GM19468 (cell line): Measurements from ENCODE around the gene FAM20B.
"Not testable (repeated sequence)": the region's sequence is repeated elsewhere in the genome, so short reads cannot be mapped to it uniquely, and the experiment has no call there.

Experiments used
- ATAC-seq: cut with Tn5 transposase; IDR thresholded peaks from one replicate; pipeline ENCODE4 v1.9.1; 2021; ENCODE audit warnings: mild to moderate bottlenecking, moderate library complexity, moderate number of reproducible peaks; ENCODE audit not compliant: unreplicated experiment; ENCODE audit errors: extremely low read depth

Gene FAM20B

DNA sequence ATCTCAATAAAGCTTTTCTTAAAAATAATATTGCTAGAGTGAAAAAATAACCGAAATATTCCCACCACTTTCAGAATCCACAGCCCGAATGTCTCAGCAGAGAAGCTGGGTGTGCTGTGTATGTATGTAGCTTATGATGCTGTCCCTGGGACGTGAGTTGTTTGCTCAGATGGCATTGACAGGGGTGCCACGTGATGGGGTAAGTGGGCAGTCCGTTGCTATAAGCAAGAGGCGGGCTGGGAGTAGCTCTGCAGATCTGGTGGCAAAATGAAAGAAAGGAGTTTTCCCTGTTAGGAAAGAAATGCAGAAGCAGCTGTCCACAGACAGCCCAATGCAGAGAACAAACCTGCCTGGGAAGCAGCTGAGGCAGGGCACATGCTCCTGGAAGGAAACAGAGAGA lies 3.8 kb upstream of the FAM20B start:
- no peak for ATAC-seq

DNA sequence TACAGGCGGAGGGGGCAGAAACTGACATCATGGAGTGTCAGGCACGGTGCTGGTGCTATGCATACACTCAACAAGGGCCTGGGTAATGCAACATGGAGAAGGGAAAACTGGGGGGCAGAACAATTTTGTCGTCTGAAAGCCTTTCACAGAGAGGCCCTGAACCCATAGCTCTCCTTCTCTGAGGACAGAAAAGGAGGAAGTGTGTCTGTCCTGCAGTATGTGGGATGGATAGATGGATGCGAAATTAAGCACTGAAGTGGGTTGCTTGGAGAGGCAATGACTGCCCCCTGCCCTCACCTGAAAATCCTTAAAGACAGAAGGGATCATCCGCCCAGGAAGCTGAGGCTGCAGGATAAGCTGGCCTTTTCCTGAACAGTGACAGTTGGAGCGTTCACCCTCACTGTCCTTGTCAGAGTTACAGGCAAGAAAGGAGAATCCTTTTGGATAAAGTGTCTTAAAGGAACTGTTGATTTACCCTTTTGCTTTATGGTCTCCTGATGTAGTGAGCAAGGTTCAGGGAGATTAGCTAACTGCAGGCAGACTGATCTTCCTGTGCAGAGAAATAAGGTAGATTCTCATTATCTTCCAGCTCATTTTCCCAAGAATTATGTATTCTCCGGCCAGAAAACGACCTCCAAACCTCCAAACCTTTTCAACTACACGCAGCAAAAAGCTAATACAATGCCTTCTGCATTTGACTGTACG lies 1.6 kb upstream of the FAM20B start:
- no peak for ATAC-seq

DNA sequence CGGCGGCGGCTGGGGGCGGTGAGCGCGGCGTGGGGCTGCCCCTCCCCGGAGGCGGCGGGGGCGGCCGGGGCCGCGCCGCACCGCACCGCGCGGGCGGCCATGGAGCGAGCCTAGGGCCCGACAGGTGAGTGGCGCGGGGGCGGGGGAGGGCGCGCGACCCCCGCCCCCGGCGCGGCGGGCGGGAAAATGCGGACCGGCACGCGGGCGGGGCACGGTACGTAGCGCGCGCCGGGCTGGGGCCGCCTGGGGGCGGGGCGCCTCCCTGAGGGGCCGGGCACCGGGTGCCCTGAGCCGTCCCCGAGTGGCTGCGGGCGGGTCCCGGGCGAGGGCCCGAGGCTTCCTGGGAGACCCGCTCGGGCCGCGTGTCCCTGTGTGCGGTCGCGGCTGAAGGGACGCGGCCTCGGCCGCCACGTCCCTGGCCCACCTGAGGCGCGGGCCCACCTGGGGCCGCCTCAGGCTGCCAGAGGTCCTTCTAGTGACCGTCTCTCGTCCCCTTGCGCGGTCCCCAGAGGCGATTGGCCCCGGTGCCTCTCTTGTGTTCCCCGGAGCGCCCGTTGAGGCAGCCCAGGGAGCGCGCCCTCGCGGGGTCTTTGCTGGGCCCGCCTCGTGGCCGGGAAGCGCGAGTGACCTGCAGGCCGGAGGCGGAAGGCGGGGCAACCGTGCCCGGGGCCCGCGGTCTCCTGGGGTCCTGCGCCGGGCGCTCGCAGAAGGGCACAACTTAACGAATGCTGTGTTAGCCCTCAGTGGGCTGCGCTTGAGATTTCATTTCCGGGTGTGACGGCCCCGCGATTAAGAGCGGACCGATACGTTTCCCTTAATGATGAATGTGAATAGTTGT lies 500 bp downstream of the FAM20B start:
- ATAC-seq, result peak; percentile 56

DNA sequence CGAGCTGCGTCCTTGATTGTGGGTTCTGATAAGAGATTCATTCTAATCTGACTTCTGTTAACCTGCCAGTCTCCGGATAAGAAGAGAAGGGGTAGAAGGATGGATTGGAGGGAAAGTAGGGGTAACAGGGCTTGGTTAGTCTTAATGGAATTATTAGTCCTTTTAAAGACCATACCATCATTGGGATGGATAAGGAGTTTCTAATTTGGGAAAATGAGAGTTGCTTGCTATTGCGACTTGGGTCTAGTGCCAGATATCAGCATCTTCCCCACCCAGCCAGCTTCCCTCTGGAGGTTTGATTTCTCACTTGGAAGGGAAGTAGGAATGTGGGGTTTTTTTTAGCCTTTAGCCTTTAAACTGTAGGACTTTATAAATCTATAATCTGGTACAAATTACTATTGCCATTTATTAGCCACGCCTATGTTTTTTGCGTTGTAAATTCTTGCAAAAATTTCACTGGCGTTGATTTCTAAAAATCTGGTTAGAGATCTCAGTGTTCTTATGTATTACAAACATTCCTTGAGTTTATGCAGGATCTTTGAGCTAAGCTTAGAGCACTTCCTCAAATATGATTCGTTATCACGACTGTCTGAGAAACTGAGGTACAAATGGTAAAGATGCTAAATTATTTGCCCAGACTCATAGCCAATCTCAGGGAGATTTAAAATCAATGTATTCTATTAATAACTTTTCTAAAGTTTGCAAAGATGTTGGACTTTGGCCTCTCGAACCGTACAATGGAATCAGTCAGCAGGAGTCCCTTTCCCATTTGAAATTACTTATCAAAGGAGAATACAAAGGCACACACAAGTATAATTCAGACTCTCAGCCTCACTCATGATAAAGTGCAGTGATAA lies 1.3 kb downstream of the FAM20B start:
- ATAC-seq, result no peak

DNA sequence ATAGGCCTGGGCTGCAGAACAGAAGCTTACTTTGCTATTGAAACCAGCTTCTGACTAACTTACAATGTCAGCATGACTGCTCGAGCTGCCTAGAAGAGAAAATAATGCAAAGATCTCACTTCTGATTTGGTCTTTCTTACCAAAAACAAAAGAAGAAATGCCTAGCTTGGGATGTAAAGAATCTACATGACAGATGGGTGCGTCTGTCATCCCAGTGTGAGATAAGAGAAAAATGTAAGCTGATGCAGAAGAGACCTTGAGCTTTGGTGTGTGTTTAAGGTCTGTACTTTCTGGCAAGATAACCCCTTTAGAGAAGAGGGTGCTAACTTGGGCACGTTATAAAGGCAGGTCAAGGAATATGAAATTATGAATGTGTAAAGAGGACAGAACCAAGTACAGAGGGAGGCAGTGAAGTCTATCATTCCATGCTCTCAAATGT lies 3.6 kb downstream of the FAM20B start:
- ATAC-seq, result no peak

DNA sequence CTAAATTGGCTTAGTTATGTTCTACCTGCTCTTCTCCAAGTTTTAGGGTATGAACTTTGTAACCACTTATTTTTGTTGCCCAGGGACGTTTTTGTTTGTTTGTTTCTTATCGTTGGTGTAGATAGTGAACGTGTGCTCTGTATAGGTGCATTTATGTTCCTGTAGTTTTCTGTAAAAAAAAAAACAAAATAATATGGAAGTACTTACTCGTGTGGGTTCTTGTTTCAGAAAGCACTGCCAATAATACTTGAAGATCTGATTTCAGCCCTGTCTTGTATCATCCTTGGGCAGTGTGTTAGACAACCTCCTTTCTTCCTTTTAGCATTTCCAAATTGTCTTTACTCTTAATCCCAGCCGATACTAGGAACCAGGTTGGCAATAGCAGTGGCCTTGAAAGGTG lies 4.4 kb downstream of the FAM20B start:
- ATAC-seq, result no peak

DNA sequence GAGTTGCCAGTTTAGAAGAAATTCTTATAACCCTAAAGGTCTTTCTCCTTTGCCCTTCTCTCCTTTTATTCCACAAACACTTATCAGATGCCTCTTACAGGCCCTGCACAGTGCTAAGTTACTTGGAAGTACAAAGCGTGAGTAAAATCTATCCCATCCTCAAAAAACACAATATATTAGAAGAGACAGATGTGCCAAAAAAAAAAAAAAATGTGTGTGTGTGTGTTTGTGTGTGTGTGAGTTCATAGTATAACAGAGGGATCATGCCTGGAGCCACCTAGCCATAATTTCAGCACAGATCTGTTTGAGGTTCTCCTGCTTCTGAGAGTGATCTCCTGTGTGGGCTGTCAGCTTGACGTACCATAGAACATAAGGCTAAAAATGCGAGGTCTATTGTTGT lies 5.0 kb downstream of the FAM20B start:
- ATAC-seq, result no peak

DNA sequence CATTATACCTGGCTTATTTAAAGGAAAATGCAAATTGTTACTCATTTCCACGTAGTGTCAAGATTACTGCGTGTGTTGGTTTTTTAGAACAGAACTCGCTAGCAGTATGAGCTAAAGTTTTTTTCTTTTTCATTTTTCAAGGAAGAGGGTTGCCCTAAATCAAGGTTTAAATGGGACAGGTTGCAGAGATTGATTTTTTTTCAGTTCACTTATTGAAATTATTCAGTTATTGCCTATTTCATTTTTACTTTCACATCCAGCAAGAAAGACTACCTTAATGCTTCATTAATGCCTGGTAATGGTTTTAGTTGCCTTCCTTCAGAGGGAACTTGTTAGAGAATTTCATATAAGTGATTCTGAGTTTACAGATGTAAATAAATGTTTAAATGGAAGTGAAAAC lies 5.6 kb downstream of the FAM20B start:
- ATAC-seq, result no peak

DNA sequence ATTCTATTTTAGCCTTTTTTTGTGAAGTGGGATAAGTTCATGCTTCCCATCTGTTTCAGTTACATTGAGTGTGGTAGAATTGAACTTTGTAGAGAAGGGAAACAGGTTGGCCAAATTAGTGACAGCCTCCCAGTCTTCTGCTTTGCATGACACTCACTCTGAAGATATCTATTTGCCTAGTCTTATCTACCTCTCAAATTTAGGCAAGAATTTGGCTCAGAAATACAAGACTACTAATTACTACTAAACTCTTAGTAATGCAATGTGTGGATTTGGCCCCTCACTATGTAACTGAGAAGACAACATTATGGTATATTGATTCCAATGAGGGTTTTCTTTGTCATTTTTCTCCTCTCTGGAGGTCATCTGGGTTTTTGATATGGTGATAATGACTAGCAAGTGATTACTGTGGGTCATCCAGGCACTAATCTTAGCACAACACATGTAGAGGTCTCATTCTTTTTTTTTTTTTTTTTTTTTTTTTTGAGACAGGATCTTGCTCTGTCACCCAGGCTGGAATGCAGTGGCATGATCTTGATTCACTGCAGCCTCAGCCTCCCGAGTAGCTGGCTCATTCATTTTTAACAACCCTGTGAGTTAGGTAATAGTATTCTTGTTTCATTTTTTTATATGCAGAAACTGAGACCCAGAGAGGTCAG lies 6.3 kb downstream of the FAM20B start:
- ATAC-seq, result no peak

DNA sequence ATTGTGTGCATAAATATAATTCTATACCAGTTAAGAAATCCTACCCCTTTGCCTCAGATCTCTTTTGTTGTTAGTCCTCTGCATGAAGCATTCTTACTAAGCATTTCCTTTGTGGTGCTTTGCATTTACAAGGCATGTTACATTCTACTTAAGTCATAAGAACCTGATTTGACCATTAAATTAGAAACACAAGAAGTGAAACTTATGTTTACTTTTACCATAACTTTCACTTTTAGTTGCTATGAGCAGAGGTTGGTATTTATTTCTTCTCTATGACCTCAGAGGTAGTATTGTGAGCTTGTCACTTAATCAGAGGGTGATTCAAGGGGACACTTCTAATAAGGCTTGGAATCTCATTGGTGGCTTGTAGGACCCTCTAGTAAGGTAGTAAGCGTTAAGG lies 9.0 kb downstream of the FAM20B start:
- peak; percentile 64 for ATAC-seq

DNA sequence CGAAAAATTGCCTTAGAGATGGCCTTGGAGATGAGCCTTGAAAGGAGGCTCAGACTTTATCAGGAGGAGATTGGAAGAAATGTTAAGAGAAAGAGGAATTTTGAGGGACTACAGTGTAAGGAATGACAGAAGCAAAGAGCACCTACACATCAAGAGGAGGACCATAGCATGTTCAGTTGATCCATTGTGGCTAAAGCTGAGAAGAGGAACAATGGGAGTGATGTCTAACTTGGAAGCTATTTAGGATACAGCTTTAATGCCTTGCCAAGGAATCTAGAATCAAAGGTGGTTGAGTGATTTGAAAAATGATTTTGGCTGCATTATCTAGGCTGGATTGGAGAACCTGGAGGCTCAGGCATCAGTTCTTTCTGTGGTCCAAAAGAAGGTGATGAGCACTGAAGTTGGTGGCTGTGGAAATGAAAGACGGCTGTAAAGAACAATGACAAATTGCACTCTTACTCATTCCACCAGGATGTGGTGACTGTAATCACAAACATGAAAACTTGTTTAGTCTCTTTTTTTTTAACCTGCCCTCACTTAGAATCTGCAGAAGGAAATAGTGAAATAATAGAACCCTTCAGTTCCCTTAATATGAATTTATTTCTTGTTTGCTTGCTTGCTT lies 11.3 kb downstream of the FAM20B start:
- ATAC-seq, result peak; percentile 18

DNA sequence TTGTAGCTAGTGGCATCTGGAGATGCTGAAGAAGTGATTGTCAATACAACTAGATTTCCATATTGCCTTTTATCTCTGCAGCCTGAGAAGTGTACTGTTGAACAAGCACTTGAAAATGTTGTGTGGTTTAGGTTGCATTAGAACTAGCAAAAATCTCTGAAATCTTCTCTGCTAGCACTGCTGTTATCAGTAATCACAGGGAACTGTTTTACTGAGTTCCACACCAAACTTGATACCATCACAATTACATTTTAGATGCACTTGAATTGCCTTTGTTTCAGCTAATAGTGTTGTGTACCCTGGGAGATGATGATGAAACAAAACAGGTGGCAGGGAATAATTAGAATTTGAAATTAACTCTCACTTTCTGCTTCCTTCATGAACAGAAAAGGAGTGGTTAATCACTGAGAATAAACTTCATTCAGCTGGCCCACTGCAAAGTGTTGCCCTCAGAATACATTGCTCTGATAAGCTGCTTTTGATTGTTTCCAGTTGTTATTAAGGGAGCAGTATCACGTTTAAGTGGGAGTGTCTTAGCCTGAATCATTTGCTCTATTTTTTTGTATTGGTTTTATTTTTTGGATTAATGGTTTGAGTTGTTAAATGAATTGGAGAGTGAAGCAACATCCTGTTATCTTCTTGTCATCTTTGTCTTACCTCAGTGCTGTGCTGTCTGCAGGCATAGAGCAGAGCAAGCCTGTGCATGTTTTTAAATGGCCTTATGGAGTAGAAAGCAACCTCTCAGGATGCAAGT lies 13.0 kb downstream of the FAM20B start:
- no peak for ATAC-seq

DNA sequence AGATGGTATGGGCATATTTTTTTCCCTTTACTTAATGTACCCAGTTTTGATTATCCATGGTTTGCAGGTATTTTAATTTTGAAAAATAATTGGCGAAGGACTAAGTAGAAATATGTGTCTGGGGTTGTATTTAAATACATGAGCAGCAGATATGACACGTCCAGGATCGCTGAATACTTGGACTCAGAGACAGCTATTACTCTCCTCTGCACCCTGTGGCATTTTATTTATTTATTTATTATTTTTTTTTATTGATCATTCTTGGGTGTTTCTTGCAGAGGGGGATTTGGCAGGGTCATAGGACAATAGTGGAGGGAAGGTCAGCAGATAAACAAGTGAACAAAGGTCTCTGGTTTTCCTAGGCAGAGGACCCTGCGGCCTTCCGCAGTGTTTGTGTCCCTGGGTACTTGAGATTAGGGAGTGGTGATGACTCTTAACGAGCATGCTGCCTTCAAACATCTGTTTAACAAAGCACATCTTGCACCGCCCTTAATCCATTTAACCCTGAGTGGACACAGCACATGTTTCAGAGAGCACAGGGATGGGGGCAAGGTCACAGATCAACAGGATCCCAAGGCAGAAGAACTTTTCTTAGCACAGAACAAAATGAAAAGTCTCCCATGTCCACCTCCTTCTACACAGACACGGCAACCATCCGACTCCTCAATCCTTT lies 13.9 kb downstream of the FAM20B start:
- ATAC-seq, result not testable (repeated sequence)

DNA sequence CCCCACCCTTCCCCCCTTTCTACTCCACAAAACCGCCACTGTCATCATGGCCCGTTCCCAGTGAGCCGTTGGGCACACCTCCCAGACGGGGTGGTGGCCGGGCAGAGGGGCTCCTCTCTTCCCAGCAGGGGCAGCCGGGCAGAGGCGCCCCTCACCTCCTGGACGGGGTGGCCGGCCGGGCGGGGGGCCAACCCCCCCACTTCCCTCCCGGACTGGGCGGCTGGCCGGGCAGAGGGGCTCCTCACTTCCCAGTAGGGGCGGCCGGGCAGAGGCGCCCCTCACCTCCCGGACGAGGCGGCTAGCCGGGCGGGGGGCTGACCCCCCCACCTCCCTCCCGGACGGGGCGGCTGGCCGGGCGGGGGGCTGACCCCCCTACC lies 14.5 kb downstream of the FAM20B start:
- ATAC-seq, result not testable (repeated sequence)

DNA sequence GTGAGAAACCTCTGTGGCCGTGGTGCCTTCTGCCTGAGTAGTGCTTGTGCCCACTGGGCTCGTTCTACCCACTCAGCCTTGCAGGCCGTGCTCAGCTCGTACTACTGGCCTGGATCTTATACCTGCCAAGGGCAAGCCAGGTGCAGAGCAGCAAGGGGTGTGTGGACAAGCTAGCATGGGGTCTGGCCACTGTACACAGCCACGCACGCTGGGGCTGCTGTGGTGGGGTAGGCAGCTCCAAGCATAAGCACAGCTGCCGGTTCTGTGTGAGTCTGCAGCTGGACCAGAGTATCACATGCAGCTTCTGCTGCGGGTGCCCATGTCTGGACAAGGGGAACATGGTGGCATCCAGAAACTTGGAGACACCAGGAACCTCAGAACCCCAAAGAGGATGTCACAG lies 16.4 kb downstream of the FAM20B start:
- no peak for ATAC-seq

DNA sequence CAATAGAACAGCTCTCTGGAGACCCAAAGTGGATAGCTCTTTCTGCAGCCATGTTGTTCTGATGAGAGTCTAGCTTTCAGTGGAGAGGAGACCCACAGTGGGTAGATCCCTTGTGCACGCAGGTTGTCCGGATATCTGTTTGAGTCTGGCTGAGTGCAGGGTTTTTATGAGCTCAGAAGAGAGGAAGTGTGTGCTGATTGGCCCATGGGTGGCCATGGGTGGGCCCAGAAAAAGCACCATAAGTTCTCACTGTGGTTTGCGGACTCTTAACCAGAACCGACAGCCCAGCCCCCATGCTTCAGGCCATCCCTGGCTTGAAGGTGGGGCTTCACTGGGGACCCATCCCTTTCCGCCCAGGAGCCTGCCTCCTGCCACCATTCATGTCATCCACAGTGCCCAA lies 17.0 kb downstream of the FAM20B start:
- ATAC-seq, result no peak

DNA sequence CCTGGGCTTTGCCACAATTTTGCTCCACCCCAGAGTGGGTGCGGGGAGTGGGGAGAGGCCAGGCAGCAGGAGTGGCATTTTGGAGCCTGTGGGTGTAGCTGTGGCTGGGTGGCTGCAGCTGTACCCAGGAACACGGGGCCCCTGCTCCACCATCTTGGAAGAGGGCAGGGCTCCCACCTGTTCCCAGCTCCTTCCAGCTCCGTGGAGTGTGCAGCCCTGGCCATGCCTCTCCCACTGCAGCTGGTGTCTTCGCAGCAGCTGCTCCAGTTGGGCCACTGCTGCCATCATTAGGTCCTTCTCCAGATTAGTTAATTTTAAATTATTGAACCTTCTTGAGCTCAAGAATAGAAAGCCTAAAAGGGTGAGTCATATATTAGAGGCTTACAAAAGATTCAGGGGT lies 17.6 kb downstream of the FAM20B start:
- no peak for ATAC-seq

DNA sequence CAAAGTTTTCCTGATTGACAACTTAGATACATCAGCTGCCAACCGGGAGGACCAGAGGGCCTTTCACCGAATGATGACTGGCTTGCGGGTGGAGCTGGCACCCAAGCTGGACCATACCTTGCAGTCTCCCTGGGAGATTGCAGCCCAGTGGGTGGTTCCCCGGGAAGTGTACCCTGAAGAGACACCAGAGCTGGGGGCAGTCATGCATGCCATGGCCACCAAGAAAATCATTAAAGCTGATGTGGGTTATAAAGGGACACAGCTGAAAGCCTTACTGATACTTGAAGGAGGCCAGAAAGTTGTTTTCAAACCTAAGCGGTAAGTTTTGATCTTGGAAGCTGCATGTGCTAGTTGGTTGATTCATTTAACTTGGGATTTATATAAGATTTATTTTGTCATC lies 18.2 kb downstream of the FAM20B start:
- ATAC-seq, result no peak
